ENCODE data around the gene FILIP1.

DNA sequence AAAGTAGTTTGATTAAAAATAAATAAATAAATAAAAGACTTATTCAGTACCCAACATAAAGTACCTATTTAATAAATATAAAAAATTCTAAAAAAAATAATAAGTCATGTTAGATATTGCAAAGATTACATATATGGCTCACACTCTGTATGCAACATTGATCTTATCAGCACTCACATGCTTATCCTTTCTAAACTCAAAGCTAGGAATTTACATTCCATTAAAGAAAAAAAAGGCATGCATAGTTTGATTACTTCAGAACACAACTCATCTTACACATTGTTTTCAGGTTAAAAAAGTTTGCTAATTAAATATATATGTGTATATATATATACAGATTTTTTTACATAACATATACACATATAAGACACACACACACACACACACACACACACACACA, 96.4 kb downstream of the FILIP1 start:
- TF ChIP-seq CTCF (IDR thresholded peaks at IDR 0.05) (no peak), POLR2A (IDR thresholded peaks at IDR 0.05) (no peak)

Data from body of pancreas (tissue), 4 donors.